ENCODE results near the gene MAML3. TPM values are rescaled to one million over a fixed set of nuclear protein-coding genes. Genes with fewer than 3 reads are reported as not detected.

MAML3 gene
- total RNA-seq, 5 donors from 2014 or later (not counting 1 experiment from before 2014, with no cell fraction given), result 2.0 to 3.4 (median 2.7) TPM

GRCh38 chr4:139913398-139913990, 240.5 kb downstream of the MAML3 start:
- no peak overlapping the region for H3K27ac ChIP-seq (ENCODE audit: low read length)
- no peaks in the 10 kb centered on the region for H3K27me3 ChIP-seq (replicated peaks in 1 of 2; ENCODE audit: control insufficient read depth in 2 of 2, extremely low read depth in 1 of 2, insufficient read depth in 2 of 2, low read length in 1 of 2)
- Mint-ChIP-seq H3K36me3 (no peaks in the 10 kb centered on the region), H3K9me3 (no peaks in the 10 kb centered on the region), H3K27ac (no peak overlapping the region), H3K4me1 (no peaks in the 10 kb centered on the region), H3K4me3 (no peak overlapping the region), H3K27me3 (no peaks in the 10 kb centered on the region)
- DNase-seq (no peak), ATAC-seq (replicated peaks in 1 of 4) (no peak)
- CTCF ChIA-PET, result no interaction called here
- POLR2A ChIA-PET, result no interaction called here
- no peak overlapping the region for H3K4me3 ChIP-seq (ENCODE audit: control insufficient read depth in 1 of 2, extremely low read depth in 1 of 2, low read length in 1 of 2)
- H3K9me3 ChIP-seq, result no peaks in the 10 kb centered on the region
- H3K36me3 ChIP-seq (ENCODE audit: control insufficient read depth in 2 of 2, extremely low read depth in 1 of 2, insufficient read depth in 1 of 2, low read length in 1 of 2), result no peaks in the 10 kb centered on the region
- 82% methylated on average over 2 of the region's 8 CpGs for WGBS (ENCODE audit: insufficient coverage)
- no peaks in the 10 kb centered on the region for H3K4me1 ChIP-seq (ENCODE audit: control insufficient read depth in 1 of 2, extremely low read depth in 1 of 2, insufficient read depth in 2 of 2, low read length in 2 of 2)

- Histone ChIP-seq H3K9me3 (no peaks in the 10 kb centered on the region), H3K36me3 (ENCODE audit: control insufficient read depth in 2 of 2, extremely low read depth in 1 of 2, insufficient read depth in 1 of 2, low read length in 1 of 2) (no peaks in the 10 kb centered on the region), H3K4me1 (ENCODE audit: control insufficient read depth in 1 of 2, extremely low read depth in 1 of 2, insufficient read depth in 2 of 2, low read length in 2 of 2) (no peaks in the 10 kb centered on the region), H3K4me3 (ENCODE audit: control insufficient read depth in 1 of 2, extremely low read depth in 1 of 2, low read length in 1 of 2) (no peak overlapping the region), H3K27ac (ENCODE audit: low read length) (no peak overlapping the region), H3K27me3 (replicated peaks in 1 of 2; ENCODE audit: control insufficient read depth in 2 of 2, extremely low read depth in 1 of 2, insufficient read depth in 2 of 2, low read length in 1 of 2) (no peaks in the 10 kb centered on the region)
- no peak for DNase-seq
- no peak overlapping the region for H3K4me3 Mint-ChIP-seq
- no peak overlapping the region for H3K27ac Mint-ChIP-seq
- no peaks in the 10 kb centered on the region for H3K36me3 Mint-ChIP-seq
- ChIA-PET CTCF (no interaction called here), POLR2A (no interaction called here)
- no peaks in the 10 kb centered on the region for H3K9me3 Mint-ChIP-seq
- 91% methylated on average over 7 of the region's 8 CpGs for WGBS (ENCODE audit: insufficient coverage)
- no peaks in the 10 kb centered on the region for H3K4me1 Mint-ChIP-seq
- no peak for ATAC-seq (replicated peaks in 1 of 4)
- H3K27me3 Mint-ChIP-seq, result no peaks in the 10 kb centered on the region
Measured at GRCh38 chr4:139912445-139912844, 241.5 kb downstream of the MAML3 start.

DNA sequence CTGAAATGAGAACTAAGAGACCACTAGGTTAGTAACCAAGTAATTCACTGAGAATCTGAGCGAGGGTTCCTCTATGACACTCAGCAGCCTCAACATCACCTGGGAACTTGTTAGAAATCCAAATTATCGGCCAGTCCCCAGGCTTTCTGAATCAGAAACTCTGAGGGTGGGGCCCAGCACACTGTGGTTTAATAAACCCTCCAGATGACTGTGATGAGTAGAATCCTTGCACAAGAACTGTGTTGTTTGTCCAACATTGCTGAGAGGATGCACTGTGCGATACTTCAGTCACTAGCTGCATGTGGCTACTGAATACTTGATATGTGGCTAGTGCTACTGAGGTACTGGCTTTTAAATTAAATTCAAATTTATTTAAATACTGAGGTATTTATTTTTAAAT, 243.9 kb downstream of the MAML3 start:
- Histone ChIP-seq H3K27ac (ENCODE audit: low read length) (no peak overlapping the region), H3K27me3 (replicated peaks in 1 of 2; ENCODE audit: control insufficient read depth in 2 of 2, extremely low read depth in 1 of 2, insufficient read depth in 2 of 2, low read length in 1 of 2) (no peaks in the 10 kb centered on the region), H3K4me1 (ENCODE audit: control insufficient read depth in 1 of 2, extremely low read depth in 1 of 2, insufficient read depth in 2 of 2, low read length in 2 of 2) (no peaks in the 10 kb centered on the region), H3K4me3 (ENCODE audit: control insufficient read depth in 1 of 2, extremely low read depth in 1 of 2, low read length in 1 of 2) (no peak overlapping the region), H3K9me3 (no peaks in the 10 kb centered on the region), H3K36me3 (ENCODE audit: control insufficient read depth in 2 of 2, extremely low read depth in 1 of 2, insufficient read depth in 1 of 2, low read length in 1 of 2) (no peaks in the 10 kb centered on the region)
- Mint-ChIP-seq H3K27ac (no peak overlapping the region), H3K36me3 (no peaks in the 10 kb centered on the region), H3K4me1 (no peaks in the 10 kb centered on the region), H3K4me3 (no peak overlapping the region), H3K27me3 (no peaks in the 10 kb centered on the region), H3K9me3 (peaks cover 0 to 5% (median 0%) of the 10 kb centered on the region in 3 donors)
- ATAC-seq (replicated peaks in 1 of 4) (no peak), DNase-seq (no peak)
- ChIA-PET CTCF (no interaction called here), POLR2A (interaction anchor here in 1 of 2 donors (0.6 kb wide), 2 partner anchors 32 to 398 kb away, joined by 3 read pairs; no protein-coding TSS in a partner anchor)
- 80% methylated on average over 1 of the region's 3 CpGs for WGBS (ENCODE audit: insufficient coverage)

GRCh38 chr4:139908636-139909437, 245.1 kb downstream of the MAML3 start:
- no peaks in the 10 kb centered on the region for H3K9me3 ChIP-seq
- Mint-ChIP-seq H3K36me3 (peaks cover 2% of the 10 kb centered on the region), H3K27me3 (no peaks in the 10 kb centered on the region), H3K4me3 (no peak overlapping the region), H3K27ac (no peak overlapping the region), H3K4me1 (no peaks in the 10 kb centered on the region), H3K9me3 (peaks cover 0 to 5% (median 0%) of the 10 kb centered on the region in 3 donors)
- H3K27ac ChIP-seq (ENCODE audit: low read length), result no peak overlapping the region
- no peaks in the 10 kb centered on the region for H3K36me3 ChIP-seq (ENCODE audit: control insufficient read depth in 2 of 2, extremely low read depth in 1 of 2, insufficient read depth in 1 of 2, low read length in 1 of 2)
- ATAC-seq (replicated peaks in 1 of 4) (no peak), DNase-seq (no peak)
- H3K4me3 ChIP-seq (ENCODE audit: control insufficient read depth in 1 of 2, extremely low read depth in 1 of 2, low read length in 1 of 2), result no peak overlapping the region
- H3K27me3 ChIP-seq (replicated peaks in 1 of 2; ENCODE audit: control insufficient read depth in 2 of 2, extremely low read depth in 1 of 2, insufficient read depth in 2 of 2, low read length in 1 of 2), result no peaks in the 10 kb centered on the region
- WGBS (ENCODE audit: insufficient coverage), result 100% methylated on average over 2 of the region's 9 CpGs
- POLR2A ChIA-PET, result no interaction called here
- CTCF ChIA-PET, result interaction anchor here in 1 of 2 donors (0.7 kb wide), 1 partner anchor 27 kb away, joined by 3 read pairs; no protein-coding TSS in a partner anchor
- no peaks in the 10 kb centered on the region for H3K4me1 ChIP-seq (ENCODE audit: control insufficient read depth in 1 of 2, extremely low read depth in 1 of 2, insufficient read depth in 2 of 2, low read length in 2 of 2)

- CTCF ChIA-PET, result interaction anchor here in 1 of 2 donors (0.7 kb wide), 1 partner anchor 1353 kb away, joined by 3 read pairs; no protein-coding TSS in a partner anchor
Measured at GRCh38 chr4:139907001-139907809, 246.8 kb downstream of the MAML3 start.

DNA sequence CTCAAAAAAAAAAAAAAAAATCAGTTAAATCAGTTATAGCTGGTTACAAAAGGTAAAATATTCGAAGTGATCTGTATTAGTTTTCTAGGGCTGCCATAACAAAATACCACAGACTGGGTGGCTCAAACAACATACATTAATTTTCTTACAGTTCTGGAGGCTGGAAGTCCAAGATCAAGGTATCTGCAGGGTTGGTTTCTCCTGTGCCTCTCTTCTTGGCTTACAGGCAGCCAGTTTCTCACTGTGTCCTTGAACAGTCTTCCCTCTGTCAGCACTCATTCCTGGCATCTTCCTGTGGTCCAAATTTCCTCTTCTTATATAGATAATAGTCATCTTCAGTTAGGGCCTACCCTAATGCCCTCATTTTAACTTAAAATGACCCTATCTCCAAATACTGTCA, 248.5 kb downstream of the MAML3 start:
- Mint-ChIP-seq H3K27me3 (no peaks in the 10 kb centered on the region), H3K9me3 (peaks cover 0 to 9% (median 3%) of the 10 kb centered on the region in 3 donors), H3K4me3 (no peak overlapping the region), H3K27ac (no peak overlapping the region), H3K36me3 (peaks cover 2% of the 10 kb centered on the region), H3K4me1 (peaks cover 0 to 10% (median 2%) of the 10 kb centered on the region in 3 donors)
- ChIA-PET POLR2A (no interaction called here), CTCF (no interaction called here)
- no peak overlapping the region for H3K27ac ChIP-seq (ENCODE audit: low read length)
- H3K4me3 ChIP-seq (ENCODE audit: control insufficient read depth in 1 of 2, extremely low read depth in 1 of 2, low read length in 1 of 2), result no peak overlapping the region
- no peaks in the 10 kb centered on the region for H3K36me3 ChIP-seq (ENCODE audit: control insufficient read depth in 2 of 2, extremely low read depth in 1 of 2, insufficient read depth in 1 of 2, low read length in 1 of 2)
- H3K9me3 ChIP-seq, result no peaks in the 10 kb centered on the region
- no peaks in the 10 kb centered on the region for H3K27me3 ChIP-seq (replicated peaks in 1 of 2; ENCODE audit: control insufficient read depth in 2 of 2, extremely low read depth in 1 of 2, insufficient read depth in 2 of 2, low read length in 1 of 2)
- ATAC-seq (replicated peaks in 1 of 4) (no peak), DNase-seq (no peak)
- no peaks in the 10 kb centered on the region for H3K4me1 ChIP-seq (ENCODE audit: control insufficient read depth in 1 of 2, extremely low read depth in 1 of 2, insufficient read depth in 2 of 2, low read length in 2 of 2)
- WGBS (ENCODE audit: insufficient coverage), result no CpG with 5 or more reads among the region's 1 CpG

More at GRCh38 chr4:139907001-139907809, 246.8 kb downstream of the MAML3 start:
- no peaks in the 10 kb centered on the region for H3K4me1 Mint-ChIP-seq
- H3K4me1 ChIP-seq (ENCODE audit: control insufficient read depth in 1 of 2, extremely low read depth in 1 of 2, insufficient read depth in 2 of 2, low read length in 2 of 2), result no peaks in the 10 kb centered on the region
- no peaks in the 10 kb centered on the region for H3K27me3 ChIP-seq (replicated peaks in 1 of 2; ENCODE audit: control insufficient read depth in 2 of 2, extremely low read depth in 1 of 2, insufficient read depth in 2 of 2, low read length in 1 of 2)
- no peaks in the 10 kb centered on the region for H3K27me3 Mint-ChIP-seq
- H3K9me3 Mint-ChIP-seq, result peaks cover 0 to 9% (median 3%) of the 10 kb centered on the region in 3 donors
- H3K27ac Mint-ChIP-seq, result no peak overlapping the region
- H3K27ac ChIP-seq (ENCODE audit: low read length), result no peak overlapping the region
- no peaks in the 10 kb centered on the region for H3K36me3 ChIP-seq (ENCODE audit: control insufficient read depth in 2 of 2, extremely low read depth in 1 of 2, insufficient read depth in 1 of 2, low read length in 1 of 2)
- POLR2A ChIA-PET, result no interaction called here
- no peaks in the 10 kb centered on the region for H3K9me3 ChIP-seq
- no peak overlapping the region for H3K4me3 ChIP-seq (ENCODE audit: control insufficient read depth in 1 of 2, extremely low read depth in 1 of 2, low read length in 1 of 2)
- no peak overlapping the region for H3K4me3 Mint-ChIP-seq
- ATAC-seq (replicated peaks in 1 of 4) (no peak), DNase-seq (no peak)
- peaks cover 2% of the 10 kb centered on the region for H3K36me3 Mint-ChIP-seq

Measured in T-cell (primary cell).